HEK293 (cell line): Measurements from ENCODE around the gene STUM.

Source experiments
- CTCF ChIA-PET: fragments of 350-600 bp; formaldehyde crosslinking; extraction: SDS; loops from one replicate; lab custom pipeline; 2021; ENCODE audit warnings: antibody characterized with exemption; lab: Yijun Ruan, JAX
- POLR2A ChIA-PET: fragments of 300-600 bp; formaldehyde crosslinking; extraction: SDS; loops from one replicate; lab custom pipeline; 2020; ENCODE audit warnings: antibody characterized with exemption, inconsistent platforms; lab: Yijun Ruan, JAX
- H3K27ac ChIP-seq: fragments of 200-500 bp; sonication (Bioruptor generic); 2 replicates; pipeline ENCODE4 v1.5.1; 2014; ENCODE audit warnings: low read depth, low read length, control low read depth, inconsistent platforms; ENCODE audit errors: extremely low read depth
- H3K36me3 ChIP-seq, 2 experiments: fragments of 200-500 bp in 1 of 2; sonication (Bioruptor generic) in 1 of 2; 1 replicate in 1 of 2; 2 replicates in 1 of 2; pipeline ENCODE4 v1.5.1; 2014 to 2017; ENCODE audit warnings: inconsistent platforms in 2 of 2, low read length in 2 of 2; ENCODE audit not compliant: control insufficient read depth in 2 of 2, insufficient read depth in 1 of 2
- H3K4me1 ChIP-seq: fragments of 200-500 bp; sonication (Bioruptor generic); 2 replicates; pipeline ENCODE4 v1.5.1; 2014; ENCODE audit warnings: mild to moderate bottlenecking, low read length, inconsistent platforms; ENCODE audit not compliant: control insufficient read depth, insufficient read depth
- H3K4me3 ChIP-seq: 2 replicates; pipeline ENCODE4 v1.5.1; 2011; ENCODE audit warnings: low read depth, mild to moderate bottlenecking, control low read depth, low read length, moderate library complexity
- H3K9me3 ChIP-seq: fragments of 200-500 bp; sonication (Bioruptor generic); 2 replicates; pipeline ENCODE4 v1.5.1; 2014; ENCODE audit warnings: low read depth, low read length, inconsistent platforms; ENCODE audit not compliant: control insufficient read depth, insufficient read depth
- BCL11B ChIP-seq: fragments of 450-650 bp; formaldehyde crosslinking; IDR thresholded peaks from 2 replicates; pipeline ENCODE4 v1.5.1; 2016; ENCODE audit warnings: low read depth, missing biosample characterization, missing genetic modification characterization
- KLF9 ChIP-seq: fragments of 450-650 bp; formaldehyde crosslinking; IDR thresholded peaks from 2 replicates; pipeline ENCODE4 v1.5.1; 2016; ENCODE audit warnings: missing biosample characterization, missing genetic modification characterization, low read depth
- ZNF24 ChIP-seq: fragments of 450-650 bp; formaldehyde crosslinking; IDR thresholded peaks from 2 replicates; pipeline ENCODE4 v1.5.1; 2016; ENCODE audit warnings: missing biosample characterization, missing genetic modification characterization
- ZNF366 ChIP-seq: fragments of 450-650 bp; formaldehyde crosslinking; conservative IDR thresholded peaks from 2 replicates; pipeline ENCODE4 v1.5.1; 2016; ENCODE audit warnings: missing biosample characterization, missing genetic modification characterization
- ZNF433 ChIP-seq: fragments of 450-650 bp; formaldehyde crosslinking; IDR thresholded peaks from 2 replicates; pipeline ENCODE4 v1.5.1; 2016; ENCODE audit warnings: missing biosample characterization, missing genetic modification characterization, low read depth
- ZNF501 ChIP-seq: fragments of 450-650 bp; formaldehyde crosslinking; IDR thresholded peaks from 2 replicates; pipeline ENCODE4 v1.5.1; 2016; ENCODE audit warnings: missing biosample characterization, missing genetic modification characterization
- ZNF621 ChIP-seq: fragments of 450-650 bp; formaldehyde crosslinking; IDR thresholded peaks from 2 replicates; pipeline ENCODE4 v1.5.1; 2017; ENCODE audit warnings: missing biosample characterization, missing genetic modification characterization
- ZNF626 ChIP-seq: fragments of 450-650 bp; sonication (Bioruptor Pico); formaldehyde crosslinking; IDR thresholded peaks from 2 replicates; pipeline ENCODE4 v1.5.1; 2018; ENCODE audit warnings: missing biosample characterization, missing genetic modification characterization, inconsistent platforms
- ZNF777 ChIP-seq: fragments of 450-650 bp; formaldehyde crosslinking; IDR thresholded peaks from 2 replicates; pipeline ENCODE4 v1.5.1; 2017; ENCODE audit warnings: missing biosample characterization, missing genetic modification characterization, borderline replicate concordance
- ZNF830 ChIP-seq: fragments of 450-650 bp; IDR thresholded peaks from 2 replicates; pipeline ENCODE4 v1.5.0; 2018; ENCODE audit warnings: missing biosample characterization, missing genetic modification characterization, low read depth, mild to moderate bottlenecking, moderate library complexity
- ZSCAN23 ChIP-seq: fragments of 450-650 bp; formaldehyde crosslinking; IDR thresholded peaks from 2 replicates; pipeline ENCODE4 v1.5.1; 2016; ENCODE audit warnings: missing biosample characterization, missing genetic modification characterization
- TF ChIP-seq, protein P1 (sequence below): fragments of 450-650 bp; IDR thresholded peaks from 2 replicates; pipeline ENCODE4 v1.5.1; 2018; ENCODE audit warnings: missing biosample characterization, mild to moderate bottlenecking, missing genetic modification characterization
- TF ChIP-seq, protein P2 (sequence below): fragments of 450-650 bp; formaldehyde crosslinking; conservative IDR thresholded peaks from 2 replicates; pipeline ENCODE4 v1.5.1; 2016; ENCODE audit warnings: low read depth, missing biosample characterization, missing genetic modification characterization
- TF ChIP-seq, protein P3 (sequence below): fragments of 450-650 bp; formaldehyde crosslinking; IDR thresholded peaks from 2 replicates; pipeline ENCODE4 v1.5.1; 2016; ENCODE audit warnings: missing biosample characterization, missing genetic modification characterization
- TF ChIP-seq, protein P4 (sequence below): fragments of 450-650 bp; formaldehyde crosslinking; IDR thresholded peaks from 2 replicates; pipeline ENCODE4 v1.5.1; 2016; ENCODE audit warnings: missing biosample characterization, missing genetic modification characterization

The STUM gene

DNA sequence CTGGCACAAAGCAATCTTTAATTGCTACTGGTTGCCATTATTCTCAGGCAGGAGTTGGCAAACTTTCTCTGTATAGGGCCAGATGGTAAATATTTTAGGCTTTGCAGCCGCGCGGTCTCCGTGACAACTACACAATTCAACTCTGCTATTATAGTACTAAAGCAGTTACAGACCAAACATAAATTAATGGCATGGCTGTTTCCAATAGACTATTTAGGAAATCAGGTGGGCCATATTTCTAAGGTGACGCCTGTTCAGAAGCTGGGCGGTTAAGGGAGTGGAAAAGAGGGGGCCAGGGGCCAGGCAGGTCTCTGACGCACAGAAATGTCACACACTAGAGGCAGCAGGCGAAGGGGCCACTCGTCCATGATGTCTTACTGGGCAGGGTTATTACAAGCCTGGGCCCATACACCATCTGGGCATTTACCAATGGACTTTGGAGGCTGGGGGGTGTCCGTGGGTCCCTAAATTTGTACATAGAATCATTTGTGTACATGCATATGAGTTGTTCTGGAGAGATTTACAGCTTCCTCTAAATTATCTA, 80.1 kb downstream of the STUM start:
- H3K9me3 ChIP-seq: no peaks in the 10 kb centered on the region
- H3K4me3 ChIP-seq: no peak overlapping the region
- no peaks in the 10 kb centered on the region for H3K36me3 ChIP-seq
- CTCF ChIA-PET: interaction anchor here (0.6 to 1.1 kb wide), 5 partner anchors 9 to 200 kb away, joined by 3 to 5 read pairs (median 3); no protein-coding TSS in a partner anchor
- no peaks in the 10 kb centered on the region for H3K4me1 ChIP-seq
- TF ChIP-seq ZNF777 (tag by site-specific recombination) (no peak), ZNF433 (tag by site-specific recombination) (no peak), ZNF24 (no peak), ZNF830 (tag by site-specific recombination) (no peak), ZSCAN23 (tag by site-specific recombination) (no peak), ZNF626 (tag by site-specific recombination) (no peak), ZNF501 (tag by site-specific recombination) (no peak), BCL11B (tag by site-specific recombination) (no peak)
- POLR2A ChIA-PET: interaction anchor here (1.2 kb wide), 1 partner anchor 221 kb away, joined by 5 read pairs; no protein-coding TSS in a partner anchor
- H3K27ac ChIP-seq: no peak overlapping the region

DNA sequence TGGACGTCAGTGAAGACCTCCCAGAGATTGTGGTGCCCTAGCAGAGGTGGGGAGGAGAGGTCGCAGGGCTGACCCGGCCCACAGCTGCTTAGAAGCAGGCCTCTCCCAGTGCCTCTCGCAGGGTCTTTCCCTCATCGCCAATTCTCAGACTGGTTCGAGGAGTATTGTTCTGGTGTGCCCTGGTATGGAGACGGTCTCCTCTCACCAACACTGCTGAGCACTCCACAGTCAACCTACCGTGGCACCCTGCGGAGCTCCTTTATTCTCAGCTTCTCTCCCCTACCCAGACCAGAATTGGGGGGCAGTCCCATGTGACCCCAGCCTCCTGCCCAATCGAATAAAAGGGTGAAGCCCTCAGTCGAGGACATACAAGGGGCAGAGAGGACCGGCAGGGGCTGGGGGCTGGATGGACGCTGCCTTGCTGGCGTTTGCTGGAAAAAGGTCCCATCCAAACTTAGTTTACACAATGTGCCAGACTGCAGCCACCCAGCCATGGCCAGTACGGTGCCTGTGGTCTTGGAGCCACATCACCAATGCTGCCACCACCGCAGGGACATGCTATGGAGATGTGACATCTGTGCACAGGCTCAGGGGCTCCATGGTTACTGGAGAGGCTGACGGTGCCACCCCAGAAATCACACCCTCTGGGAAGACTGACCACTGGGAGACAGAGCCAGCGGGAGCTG, 80.8 kb downstream of the STUM start:
- CTCF ChIA-PET: interaction anchor here (0.6 to 1.0 kb wide), 3 partner anchors 10 to 504 kb away, joined by 3 to 4 read pairs (median 3); no protein-coding TSS in a partner anchor
- Histone ChIP-seq H3K4me1 (no peaks in the 10 kb centered on the region), H3K36me3 (no peaks in the 10 kb centered on the region), H3K9me3 (no peaks in the 10 kb centered on the region), H3K4me3 (no peak overlapping the region), H3K27ac (no peak overlapping the region)
- POLR2A ChIA-PET: interaction anchor here (1.2 kb wide), 1 partner anchor 222 kb away, joined by 5 read pairs; no protein-coding TSS in a partner anchor
- TF ChIP-seq KLF9 (tag by site-specific recombination): no peak
- no peak for TF ChIP-seq ZNF366
- TF ChIP-seq, protein P1, sequence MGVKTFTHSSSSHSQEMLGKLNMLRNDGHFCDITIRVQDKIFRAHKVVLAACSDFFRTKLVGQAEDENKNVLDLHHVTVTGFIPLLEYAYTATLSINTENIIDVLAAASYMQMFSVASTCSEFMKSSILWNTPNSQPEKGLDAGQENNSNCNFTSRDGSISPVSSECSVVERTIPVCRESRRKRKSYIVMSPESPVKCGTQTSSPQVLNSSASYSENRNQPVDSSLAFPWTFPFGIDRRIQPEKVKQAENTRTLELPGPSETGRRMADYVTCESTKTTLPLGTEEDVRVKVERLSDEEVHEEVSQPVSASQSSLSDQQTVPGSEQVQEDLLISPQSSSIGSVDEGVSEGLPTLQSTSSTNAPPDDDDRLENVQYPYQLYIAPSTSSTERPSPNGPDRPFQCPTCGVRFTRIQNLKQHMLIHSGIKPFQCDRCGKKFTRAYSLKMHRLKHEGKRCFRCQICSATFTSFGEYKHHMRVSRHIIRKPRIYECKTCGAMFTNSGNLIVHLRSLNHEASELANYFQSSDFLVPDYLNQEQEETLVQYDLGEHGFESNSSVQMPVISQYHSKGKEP (tag by site-specific recombination): no peak
- TF ChIP-seq ZNF621 (tag by site-specific recombination): no peak
- TF ChIP-seq, protein P2, sequence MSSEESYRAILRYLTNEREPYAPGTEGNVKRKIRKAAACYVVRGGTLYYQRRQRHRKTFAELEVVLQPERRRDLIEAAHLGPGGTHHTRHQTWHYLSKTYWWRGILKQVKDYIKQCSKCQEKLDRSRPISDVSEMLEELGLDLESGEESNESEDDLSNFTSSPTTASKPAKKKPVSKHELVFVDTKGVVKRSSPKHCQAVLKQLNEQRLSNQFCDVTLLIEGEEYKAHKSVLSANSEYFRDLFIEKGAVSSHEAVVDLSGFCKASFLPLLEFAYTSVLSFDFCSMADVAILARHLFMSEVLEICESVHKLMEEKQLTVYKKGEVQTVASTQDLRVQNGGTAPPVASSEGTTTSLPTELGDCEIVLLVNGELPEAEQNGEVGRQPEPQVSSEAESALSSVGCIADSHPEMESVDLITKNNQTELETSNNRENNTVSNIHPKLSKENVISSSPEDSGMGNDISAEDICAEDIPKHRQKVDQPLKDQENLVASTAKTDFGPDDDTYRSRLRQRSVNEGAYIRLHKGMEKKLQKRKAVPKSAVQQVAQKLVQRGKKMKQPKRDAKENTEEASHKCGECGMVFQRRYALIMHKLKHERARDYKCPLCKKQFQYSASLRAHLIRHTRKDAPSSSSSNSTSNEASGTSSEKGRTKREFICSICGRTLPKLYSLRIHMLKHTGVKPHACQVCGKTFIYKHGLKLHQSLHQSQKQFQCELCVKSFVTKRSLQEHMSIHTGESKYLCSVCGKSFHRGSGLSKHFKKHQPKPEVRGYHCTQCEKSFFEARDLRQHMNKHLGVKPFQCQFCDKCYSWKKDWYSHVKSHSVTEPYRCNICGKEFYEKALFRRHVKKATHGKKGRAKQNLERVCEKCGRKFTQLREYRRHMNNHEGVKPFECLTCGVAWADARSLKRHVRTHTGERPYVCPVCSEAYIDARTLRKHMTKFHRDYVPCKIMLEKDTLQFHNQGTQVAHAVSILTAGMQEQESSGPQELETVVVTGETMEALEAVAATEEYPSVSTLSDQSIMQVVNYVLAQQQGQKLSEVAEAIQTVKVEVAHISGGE (tag by site-specific recombination): no peak
- TF ChIP-seq, protein P3, sequence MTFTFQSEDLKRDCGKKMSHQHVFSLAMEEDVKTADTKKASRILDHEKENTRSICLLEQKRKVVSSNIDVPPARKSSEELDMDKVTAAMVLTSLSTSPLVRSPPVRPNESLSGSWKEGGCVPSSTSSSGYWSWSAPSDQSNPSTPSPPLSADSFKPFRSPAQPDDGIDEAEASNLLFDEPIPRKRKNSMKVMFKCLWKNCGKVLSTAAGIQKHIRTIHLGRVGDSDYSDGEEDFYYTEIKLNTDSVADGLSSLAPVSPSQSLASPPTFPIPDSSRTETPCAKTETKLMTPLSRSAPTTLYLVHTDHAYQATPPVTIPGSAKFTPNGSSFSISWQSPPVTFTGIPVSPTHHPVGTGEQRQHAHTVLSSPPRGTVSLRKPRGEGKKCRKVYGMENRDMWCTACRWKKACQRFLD (tag by site-specific recombination): no peak
- TF ChIP-seq, protein P4, sequence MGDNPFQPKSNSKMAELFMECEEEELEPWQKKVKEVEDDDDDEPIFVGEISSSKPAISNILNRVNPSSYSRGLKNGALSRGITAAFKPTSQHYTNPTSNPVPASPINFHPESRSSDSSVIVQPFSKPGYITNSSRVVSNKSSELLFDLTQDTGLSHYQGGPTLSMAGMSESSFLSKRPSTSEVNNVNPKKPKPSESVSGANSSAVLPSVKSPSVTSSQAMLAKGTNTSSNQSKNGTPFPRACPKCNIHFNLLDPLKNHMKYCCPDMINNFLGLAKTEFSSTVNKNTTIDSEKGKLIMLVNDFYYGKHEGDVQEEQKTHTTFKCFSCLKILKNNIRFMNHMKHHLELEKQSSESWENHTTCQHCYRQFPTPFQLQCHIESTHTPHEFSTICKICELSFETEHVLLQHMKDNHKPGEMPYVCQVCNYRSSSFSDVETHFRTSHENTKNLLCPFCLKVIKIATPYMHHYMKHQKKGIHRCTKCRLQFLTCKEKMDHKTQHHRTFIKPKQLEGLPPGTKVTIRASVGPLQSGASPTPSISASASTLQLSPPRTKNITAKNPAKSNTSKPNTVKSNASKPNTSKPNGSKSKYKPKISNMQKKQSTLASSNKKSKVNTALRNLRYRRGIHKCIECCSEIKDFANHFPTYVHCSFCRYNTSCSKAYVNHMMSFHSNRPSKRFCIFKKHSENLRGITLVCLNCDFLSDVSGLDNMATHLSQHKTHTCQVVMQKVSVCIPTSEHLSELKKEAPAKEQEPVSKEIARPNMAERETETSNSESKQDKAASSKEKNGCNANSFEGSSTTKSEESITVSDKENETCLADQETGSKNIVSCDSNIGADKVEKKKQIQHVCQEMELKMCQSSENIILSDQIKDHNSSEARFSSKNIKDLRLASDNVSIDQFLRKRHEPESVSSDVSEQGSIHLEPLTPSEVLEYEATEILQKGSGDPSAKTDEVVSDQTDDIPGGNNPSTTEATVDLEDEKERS (tag by site-specific recombination): no peak
